Right ventricle myocardium superior (tissue), 1 donor: ENCODE measurements around the gene TAF3. TPM values are rescaled to one million over a fixed set of nuclear protein-coding genes. Genes with fewer than 3 reads are reported as not detected.

Source experiments
- ATAC-seq: fragments of 200-7000 bp; cut with Tn5 transposase; one replicate; pipeline ENCODE4 v1.9.1; 2020; ENCODE audit warnings: mild to moderate bottlenecking; ENCODE audit not compliant: poor library complexity
- DNase-seq: peaks from one replicate; pipeline ENCODE4 v3.0.0-alpha.2; 2020
- intact Hi-C: fragments of 100-400 bp; cut with DNase I; formaldehyde crosslinking; loops from one replicate; pipeline ENCODE4 v1.11.2; 2022
- total RNA-seq: library from RNA; stranded (reverse); fragmentation: NEBNext Ultra II Directional; extraction: Animal tissue kit (Norgen Biotek cat#: 25700); gene quantifications from one replicate; pipeline ENCODE4 v1.2.1, GENCODE V29; 2021
- donor health status: DM: no; HTN: yes; CAD: no; lungs with severe emphysema.

TAF3 gene
- total RNA-seq, 1 donor from 2014 or later = 10.4 TPM

- intact Hi-C loops = no loop called here
- no peak for DNase-seq
- no peak for ATAC-seq
Observed at GRCh38 chr10:8036506-8037198, 218.3 kb downstream of the TAF3 start.

GRCh38 chr10:8037199-8037801 lies 219.0 kb downstream of the TAF3 start:
- DNase-seq = no peak
- no peak for ATAC-seq
- intact Hi-C loops = no loop called here

- intact Hi-C loops = no loop called here
- ATAC-seq (no peak), DNase-seq (no peak)
Observed at GRCh38 chr10:8037941-8038894, 219.9 kb downstream of the TAF3 start.

GRCh38 chr10:8039321-8039881 lies 221.1 kb downstream of the TAF3 start:
- ATAC-seq (no peak), DNase-seq (no peak)
- intact Hi-C loops = no loop called here

GRCh38 chr10:8040651-8041050 lies 222.3 kb downstream of the TAF3 start:
- intact Hi-C loops = no loop called here
- no peak for DNase-seq
- no peak for ATAC-seq

GRCh38 chr10:8041284-8041991 lies 223.1 kb downstream of the TAF3 start:
- intact Hi-C loops = no loop called here
- no peak for ATAC-seq
- no peak for DNase-seq

GRCh38 chr10:8041992-8042720 lies 223.9 kb downstream of the TAF3 start:
- DNase-seq (no peak), ATAC-seq (no peak)
- intact Hi-C loops = no loop called here

- ATAC-seq (no peak), DNase-seq (no peak)
- intact Hi-C loops = no loop called here
Observed at GRCh38 chr10:8042721-8043568, 224.6 kb downstream of the TAF3 start.

- DNase-seq (no peak), ATAC-seq (no peak)
- intact Hi-C loops = no loop called here
Observed at GRCh38 chr10:8043569-8044306, 225.4 kb downstream of the TAF3 start.

- no peak for DNase-seq
- ATAC-seq = no peak
- intact Hi-C loops = no loop called here
Observed at GRCh38 chr10:8044331-8044907, 226.1 kb downstream of the TAF3 start.

- intact Hi-C loops = no loop called here
- DNase-seq (no peak), ATAC-seq (no peak)
Observed at GRCh38 chr10:8044908-8045725, 226.8 kb downstream of the TAF3 start.

GRCh38 chr10:8045726-8046494 lies 227.6 kb downstream of the TAF3 start:
- ATAC-seq (no peak), DNase-seq (no peak)
- intact Hi-C loops = no loop called here

- ATAC-seq (no peak), DNase-seq (no peak)
- intact Hi-C loops = no loop called here
Observed at GRCh38 chr10:8047452-8048280, 229.4 kb downstream of the TAF3 start.
